Activated naive CD8-positive, alpha-beta T cell (primary cell): Measurements from ENCODE around the gene NPHP1.
A peak's percentile ranks its signal among the peaks of the same experiment; 100 is the strongest.
"Not testable (repeated sequence)": the region's sequence is repeated elsewhere in the genome, so short reads cannot be mapped to it uniquely, and the experiment has no call there.

Experiments used
- H3K27ac Mint-ChIP-seq: one replicate; pipeline ENCODE4 v1.8.0; 2021; ENCODE audit warnings: mixed read lengths
- H3K27me3 Mint-ChIP-seq: one replicate; pipeline ENCODE4 v1.8.0; 2021; ENCODE audit warnings: mixed read lengths
- H3K36me3 Mint-ChIP-seq: one replicate; pipeline ENCODE4 v1.8.0; 2021; ENCODE audit warnings: mixed read lengths
- H3K4me1 Mint-ChIP-seq: one replicate; pipeline ENCODE4 v1.8.0; 2021; ENCODE audit warnings: low read depth, mixed read lengths
- H3K4me3 Mint-ChIP-seq: one replicate; pipeline ENCODE4 v1.8.0; 2021; ENCODE audit warnings: mild to moderate bottlenecking, mixed read lengths
- H3K9me3 Mint-ChIP-seq: one replicate; pipeline ENCODE4 v1.8.0; 2021; ENCODE audit warnings: low read depth, mixed read lengths

NPHP1 gene

GRCh38 chr2:110106642-110107041 is 98.2 kb downstream of the NPHP1 start:
- no peaks in the 10 kb centered on the region for H3K36me3 Mint-ChIP-seq

GRCh38 chr2:110105608-110106467 is 99.0 kb downstream of the NPHP1 start:
- no peaks in the 10 kb centered on the region for H3K36me3 Mint-ChIP-seq
- H3K9me3 Mint-ChIP-seq: no peaks in the 10 kb centered on the region
- no peak overlapping the region for H3K4me3 Mint-ChIP-seq
- peaks cover 8% of the 10 kb centered on the region for H3K4me1 Mint-ChIP-seq
- H3K27me3 Mint-ChIP-seq: peaks cover 27% of the 10 kb centered on the region
- peak overlapping the region; percentile 8 for H3K27ac Mint-ChIP-seq

More at GRCh38 chr2:110106642-110107041, 98.2 kb downstream of the NPHP1 start:
- H3K9me3 Mint-ChIP-seq: no peaks in the 10 kb centered on the region
- no peak overlapping the region for H3K27ac Mint-ChIP-seq
- no peak overlapping the region for H3K4me3 Mint-ChIP-seq
- H3K27me3 Mint-ChIP-seq: peaks cover 27% of the 10 kb centered on the region
- peaks cover 8% of the 10 kb centered on the region for H3K4me1 Mint-ChIP-seq

- no peak overlapping the region for H3K27ac Mint-ChIP-seq
- no peak overlapping the region for H3K4me3 Mint-ChIP-seq
- H3K27me3 Mint-ChIP-seq: peaks cover 25% of the 10 kb centered on the region
- H3K9me3 Mint-ChIP-seq: no peaks in the 10 kb centered on the region
- no peaks in the 10 kb centered on the region for H3K36me3 Mint-ChIP-seq
- peaks cover 8% of the 10 kb centered on the region for H3K4me1 Mint-ChIP-seq
These were observed 99.6 kb downstream of the NPHP1 start for GRCh38 chr2:110105183-110105582.

GRCh38 chr2:110104025-110104771 is 100.6 kb downstream of the NPHP1 start:
- H3K4me3 Mint-ChIP-seq: no peak overlapping the region

GRCh38 chr2:110103061-110103961 is 101.5 kb downstream of the NPHP1 start:
- no peaks in the 10 kb centered on the region for H3K9me3 Mint-ChIP-seq
- no peaks in the 10 kb centered on the region for H3K36me3 Mint-ChIP-seq
- no peak overlapping the region for H3K4me3 Mint-ChIP-seq
- H3K4me1 Mint-ChIP-seq: peaks cover 4% of the 10 kb centered on the region
- H3K27ac Mint-ChIP-seq: no peak overlapping the region
- peaks cover 22% of the 10 kb centered on the region for H3K27me3 Mint-ChIP-seq

More at GRCh38 chr2:110104025-110104771, 100.6 kb downstream of the NPHP1 start:
- H3K36me3 Mint-ChIP-seq: no peaks in the 10 kb centered on the region
- no peaks in the 10 kb centered on the region for H3K9me3 Mint-ChIP-seq
- peaks cover 4% of the 10 kb centered on the region for H3K4me1 Mint-ChIP-seq
- H3K27me3 Mint-ChIP-seq: peaks cover 22% of the 10 kb centered on the region
- H3K27ac Mint-ChIP-seq: no peak overlapping the region

- Mint-ChIP-seq H3K9me3 (no peaks in the 10 kb centered on the region), H3K4me3 (no peak overlapping the region), H3K4me1 (peaks cover 4% of the 10 kb centered on the region), H3K27me3 (peaks cover 18% of the 10 kb centered on the region), H3K27ac (no peak overlapping the region), H3K36me3 (no peaks in the 10 kb centered on the region)
These were observed 102.7 kb downstream of the NPHP1 start for GRCh38 chr2:110101901-110102803.

GRCh38 chr2:110101280-110101844 is 103.5 kb downstream of the NPHP1 start:
- no peak overlapping the region for H3K27ac Mint-ChIP-seq
- H3K27me3 Mint-ChIP-seq: peaks cover 14% of the 10 kb centered on the region
- H3K9me3 Mint-ChIP-seq: no peaks in the 10 kb centered on the region
- no peak overlapping the region for H3K4me3 Mint-ChIP-seq
- peaks cover 4% of the 10 kb centered on the region for H3K4me1 Mint-ChIP-seq
- no peaks in the 10 kb centered on the region for H3K36me3 Mint-ChIP-seq

GRCh38 chr2:110100880-110101279 is 103.9 kb downstream of the NPHP1 start:
- H3K4me3 Mint-ChIP-seq, H3K36me3 Mint-ChIP-seq, H3K27ac Mint-ChIP-seq, H3K9me3 Mint-ChIP-seq, H3K4me1 Mint-ChIP-seq: not testable (repeated sequence)
- H3K27me3 Mint-ChIP-seq: peaks cover 12% of the 10 kb centered on the region

GRCh38 chr2:110100480-110100879 is 104.3 kb downstream of the NPHP1 start:
- H3K4me1 Mint-ChIP-seq: peaks cover 4% of the 10 kb centered on the region
- H3K9me3 Mint-ChIP-seq: no peaks in the 10 kb centered on the region
- H3K27me3 Mint-ChIP-seq: peaks cover 10% of the 10 kb centered on the region
- H3K4me3 Mint-ChIP-seq: no peak overlapping the region
- H3K36me3 Mint-ChIP-seq: no peaks in the 10 kb centered on the region
- no peak overlapping the region for H3K27ac Mint-ChIP-seq

- Mint-ChIP-seq H3K27me3 (peaks cover 6% of the 10 kb centered on the region), H3K27ac (no peak overlapping the region), H3K9me3 (no peaks in the 10 kb centered on the region), H3K4me1 (peaks cover 4% of the 10 kb centered on the region), H3K36me3 (no peaks in the 10 kb centered on the region), H3K4me3 (no peak overlapping the region)
These were observed 105.2 kb downstream of the NPHP1 start for GRCh38 chr2:110099471-110100225.

- Mint-ChIP-seq H3K27me3 (peaks cover 4% of the 10 kb centered on the region), H3K4me3 (no peak overlapping the region)
These were observed 105.8 kb downstream of the NPHP1 start for GRCh38 chr2:110099038-110099425.

GRCh38 chr2:110097506-110098220 is 107.2 kb downstream of the NPHP1 start:
- Mint-ChIP-seq H3K9me3 (no peaks in the 10 kb centered on the region), H3K27ac (no peak overlapping the region), H3K36me3 (no peaks in the 10 kb centered on the region), H3K4me3 (no peak overlapping the region), H3K4me1 (peaks cover 4% of the 10 kb centered on the region), H3K27me3 (peaks cover 3% of the 10 kb centered on the region)

More at GRCh38 chr2:110099038-110099425, 105.8 kb downstream of the NPHP1 start:
- H3K36me3 Mint-ChIP-seq: no peaks in the 10 kb centered on the region
- H3K9me3 Mint-ChIP-seq: no peaks in the 10 kb centered on the region
- no peak overlapping the region for H3K27ac Mint-ChIP-seq
- H3K4me1 Mint-ChIP-seq: peaks cover 4% of the 10 kb centered on the region
